Uterus (tissue), 4 donors: Measurements from ENCODE around the gene OVAAL. TPM values are rescaled to one million over a fixed set of nuclear protein-coding genes. Genes with fewer than 3 reads are reported as not detected.

Experiments used
- DNase-seq, 2 donors: peaks; one replicate each; pipeline ENCODE4 v3.0.0-alpha.2; 2019 to 2020
- H3K27ac ChIP-seq, 2 donors: fragments of 200-600 bp; sonication (generic); 1 replicate in 1 of 2; 2 replicates in 1 of 2; pipeline ENCODE4 v1.5.1; 2016 to 2018
- H3K27me3 ChIP-seq, 2 donors: fragments of 200-600 bp; sonication (generic); one replicate each; pipeline ENCODE4 v1.5.1; 2018 to 2019; ENCODE audit warnings: control low read depth in 1 of 2
- H3K36me3 ChIP-seq, 2 donors: fragments of 200-600 bp; sonication (generic); one replicate each; pipeline ENCODE4 v1.5.1; 2019; ENCODE audit warnings: control low read depth in 1 of 2
- H3K4me1 ChIP-seq, 2 donors: fragments of 200-600 bp; sonication (generic); one replicate each; pipeline ENCODE4 v1.5.1; 2018 to 2019; ENCODE audit warnings: control low read depth in 1 of 2
- H3K4me3 ChIP-seq, 2 donors: fragments of 200-600 bp; sonication (generic); 1 replicate in 1 of 2; 2 replicates in 1 of 2; pipeline ENCODE4 v1.5.1; 2018 to 2019; ENCODE audit warnings: mild to moderate bottlenecking in 1 of 2
- H3K9me3 ChIP-seq, 2 donors: fragments of 200-600 bp; sonication (generic); one replicate each; pipeline ENCODE4 v1.5.1; 2019; ENCODE audit warnings: control low read depth in 1 of 2
- CTCF ChIP-seq, 4 experiments: fragments of 200-600 bp in 2 of 4; fragments of 450-650 bp in 2 of 4; sonication (generic) in 2 of 4; IDR thresholded peaks; one replicate each; pipeline ENCODE4 v1.5.1; 2016 to 2019; ENCODE audit warnings: antibody characterized with exemption in 4 of 4, mild to moderate bottlenecking in 2 of 4, moderate library complexity in 1 of 4
- POLR2A ChIP-seq, 2 donors: fragments of 450-650 bp; IDR thresholded peaks; one replicate each; pipeline ENCODE4 v1.6.1; 2016; ENCODE audit warnings: antibody characterized with exemption in 2 of 2, mild to moderate bottlenecking in 1 of 2, moderate library complexity in 1 of 2
- intact Hi-C: fragments of 100-400 bp; cut with DNase I; formaldehyde crosslinking; loops from one replicate; pipeline ENCODE4 v1.15.1; 2023; ENCODE audit warnings: low total_unique reads
- total RNA-seq, 4 donors: library from RNA; depleted of rRNA in 3 of 4; stranded (reverse); fragments of >200 nt in 3 of 4; gene quantifications; one replicate each; pipeline versions ENCODE4 v1.1.0 to v1.2.4, GENCODE V29; 2014 to 2023
- donor health status: DM: yes; HTN: yes; CAD: no.

OVAAL gene
- total RNA-seq, 4 donors from 2014 or later, result not detected

GRCh38 chr1:180571832-180572636 is 13.3 kb downstream of the OVAAL start:
- no peak overlapping the region for H3K4me3 ChIP-seq
- no peaks in the 10 kb centered on the region for H3K4me1 ChIP-seq
- no peaks in the 10 kb centered on the region for H3K36me3 ChIP-seq
- H3K27me3 ChIP-seq, result no peaks in the 10 kb centered on the region
- H3K9me3 ChIP-seq, result no peaks in the 10 kb centered on the region
- intact Hi-C loops, result no loop called here
- no peak for TF ChIP-seq CTCF (IDR thresholded peaks at IDR 0.05)
- TF ChIP-seq POLR2A (IDR thresholded peaks at IDR 0.05), result no peak
- no peak overlapping the region for H3K27ac ChIP-seq
- no peak for DNase-seq

- H3K9me3 ChIP-seq, result no peaks in the 10 kb centered on the region
- no peak overlapping the region for H3K4me3 ChIP-seq
Measured at GRCh38 chr1:180572760-180573159, 14.0 kb downstream of the OVAAL start.

GRCh38 chr1:180574031-180574713 is 15.4 kb downstream of the OVAAL start:
- DNase-seq, result no peak
- Histone ChIP-seq H3K36me3 (no peaks in the 10 kb centered on the region), H3K27me3 (no peaks in the 10 kb centered on the region), H3K27ac (no peak overlapping the region), H3K9me3 (no peaks in the 10 kb centered on the region), H3K4me1 (no peaks in the 10 kb centered on the region), H3K4me3 (no peak overlapping the region)
- TF ChIP-seq CTCF (IDR thresholded peaks at IDR 0.05), result no peak
- intact Hi-C loops, result no loop called here

More at GRCh38 chr1:180572760-180573159, 14.0 kb downstream of the OVAAL start:
- Histone ChIP-seq H3K27me3 (no peaks in the 10 kb centered on the region), H3K36me3 (no peaks in the 10 kb centered on the region), H3K4me1 (no peaks in the 10 kb centered on the region), H3K27ac (no peak overlapping the region)
- DNase-seq, result no peak
- no peak for TF ChIP-seq CTCF (IDR thresholded peaks at IDR 0.05)
- no peak for TF ChIP-seq POLR2A (IDR thresholded peaks at IDR 0.05)
- intact Hi-C loops, result no loop called here

GRCh38 chr1:180577361-180577760 is 18.6 kb downstream of the OVAAL start:
- Histone ChIP-seq H3K36me3 (no peaks in the 10 kb centered on the region), H3K27me3 (no peaks in the 10 kb centered on the region), H3K4me3 (no peak overlapping the region), H3K4me1 (no peaks in the 10 kb centered on the region), H3K27ac (no peak overlapping the region), H3K9me3 (no peaks in the 10 kb centered on the region)
- TF ChIP-seq CTCF (IDR thresholded peaks at IDR 0.05) (no peak), POLR2A (IDR thresholded peaks at IDR 0.05) (no peak)
- intact Hi-C loops, result no loop called here
- no peak for DNase-seq

- H3K27ac ChIP-seq, result no peak overlapping the region
- H3K36me3 ChIP-seq, result no peaks in the 10 kb centered on the region
- TF ChIP-seq CTCF (IDR thresholded peaks at IDR 0.05), result no peak
- no peak for TF ChIP-seq POLR2A (IDR thresholded peaks at IDR 0.05)
- intact Hi-C loops, result no loop called here
- no peaks in the 10 kb centered on the region for H3K27me3 ChIP-seq
- H3K4me1 ChIP-seq, result no peaks in the 10 kb centered on the region
- no peaks in the 10 kb centered on the region for H3K9me3 ChIP-seq
- DNase-seq, result no peak
- H3K4me3 ChIP-seq, result no peak overlapping the region
Measured at GRCh38 chr1:180579961-180580611, 21.3 kb downstream of the OVAAL start.
